Mesenchymal stem cell (in vitro differentiated cells and primary cell): ENCODE results near the gene ARHGAP42.

Experiments
- DNase-seq: peaks from one replicate; pipeline ENCODE4 v3.0.0-alpha.2; 2013
- H2AFZ ChIP-seq: one replicate; pipeline ENCODE4 v1.6.1; 2013; ENCODE audit warnings: low read depth, mild to moderate bottlenecking, control low read depth, inconsistent platforms, low read length, moderate library complexity
- H2AK5ac ChIP-seq: 2 replicates; pipeline ENCODE4 v1.6.1; 2013; ENCODE audit warnings: low read length, moderate library complexity, mild to moderate bottlenecking, inconsistent platforms; ENCODE audit not compliant: severe bottlenecking
- H2BK120ac ChIP-seq: one replicate; pipeline ENCODE4 v1.6.1; 2013; ENCODE audit warnings: low read depth, mild to moderate bottlenecking, inconsistent platforms, low read length, moderate library complexity
- H2BK12ac ChIP-seq, 2 experiments: one replicate each; pipeline ENCODE4 v1.6.1; 2013; ENCODE audit warnings: inconsistent platforms in 2 of 2, low read length in 2 of 2, mild to moderate bottlenecking in 2 of 2, moderate library complexity in 2 of 2, control low read depth in 1 of 2
- H2BK15ac ChIP-seq: one replicate; pipeline ENCODE4 v1.6.1; 2013; ENCODE audit warnings: mild to moderate bottlenecking, low read depth, inconsistent platforms; ENCODE audit not compliant: poor library complexity, severe bottlenecking
- H2BK5ac ChIP-seq: 2 replicates; pipeline ENCODE4 v1.6.1; 2013; ENCODE audit warnings: low read depth, mild to moderate bottlenecking, low read length, control low read depth, inconsistent platforms; ENCODE audit not compliant: poor library complexity, severe bottlenecking
- H3K14ac ChIP-seq, 2 experiments: one replicate each; pipeline ENCODE4 v1.6.1; 2013; ENCODE audit warnings: inconsistent platforms in 2 of 2, low read length in 2 of 2, control low read depth in 1 of 2, mild to moderate bottlenecking in 1 of 2, moderate library complexity in 1 of 2
- H3K18ac ChIP-seq, 2 experiments: one replicate each; pipeline ENCODE4 v1.6.1; 2013; ENCODE audit warnings: inconsistent platforms in 2 of 2, low read length in 2 of 2, control low read depth in 1 of 2, low read depth in 1 of 2, mild to moderate bottlenecking in 1 of 2
- H3K23ac ChIP-seq, 2 experiments: one replicate each; pipeline ENCODE4 v1.6.1; 2013; ENCODE audit warnings: inconsistent platforms in 2 of 2, low read length in 2 of 2, mild to moderate bottlenecking in 2 of 2, moderate library complexity in 2 of 2, control low read depth in 1 of 2
- H3K27ac ChIP-seq: 2 replicates; pipeline ENCODE4 v1.5.1; 2013; ENCODE audit warnings: mild to moderate bottlenecking, moderate library complexity, low read length, control low read depth, inconsistent platforms; ENCODE audit not compliant: poor library complexity, severe bottlenecking
- H3K27me3 ChIP-seq, 2 experiments: 2 replicates each; pipeline versions ENCODE4 v1.6.1 to v1.7.0; 2013; ENCODE audit warnings: low read length in 2 of 2, mild to moderate bottlenecking in 2 of 2, moderate library complexity in 2 of 2, control low read depth in 1 of 2, inconsistent platforms in 1 of 2; ENCODE audit not compliant: control insufficient read depth in 1 of 2, insufficient read depth in 1 of 2
- H3K36me3 ChIP-seq, 2 experiments: 2 replicates each; pipeline versions ENCODE4 v1.6.1 to v1.7.0; 2013; ENCODE audit warnings: low read length in 2 of 2, control low read depth in 1 of 2, inconsistent platforms in 1 of 2, low read depth in 1 of 2, mild to moderate bottlenecking in 1 of 2; ENCODE audit not compliant: insufficient read depth in 2 of 2, control insufficient read depth in 1 of 2
- H3K4ac ChIP-seq, 2 experiments: one replicate each; pipeline ENCODE4 v1.6.1; 2013; ENCODE audit warnings: inconsistent platforms in 2 of 2, low read length in 2 of 2, mild to moderate bottlenecking in 2 of 2, moderate library complexity in 2 of 2, control low read depth in 1 of 2, low read depth in 1 of 2
- H3K4me1 ChIP-seq: 2 replicates; pipeline ENCODE4 v1.6.1; 2013; ENCODE audit warnings: low read depth, low read length, control low read depth; ENCODE audit not compliant: control insufficient read depth, insufficient read depth
- H3K4me2 ChIP-seq: 2 replicates; pipeline ENCODE4 v1.6.1; 2013; ENCODE audit warnings: low read length, mild to moderate bottlenecking, inconsistent platforms; ENCODE audit not compliant: poor library complexity, severe bottlenecking
- H3K4me3 ChIP-seq, 2 experiments: 2 replicates each; pipeline versions ENCODE4 v1.5.1 to v1.7.0; 2013; ENCODE audit warnings: low read length in 2 of 2, mild to moderate bottlenecking in 2 of 2, control low read depth in 1 of 2, low read depth in 1 of 2; ENCODE audit not compliant: insufficient read depth in 1 of 2
- H3K79me1 ChIP-seq: replicated peaks from 2 replicates; pipeline ENCODE4 v1.6.1; 2013; ENCODE audit warnings: mild to moderate bottlenecking, control low read depth, low read length, inconsistent platforms; ENCODE audit not compliant: poor library complexity, severe bottlenecking
- H3K9ac ChIP-seq: 2 replicates; pipeline ENCODE4 v1.7.0; 2013; ENCODE audit warnings: mild to moderate bottlenecking, low read length, moderate library complexity
- H3K9me3 ChIP-seq: 2 replicates; pipeline ENCODE4 v1.7.0; 2013; ENCODE audit warnings: mild to moderate bottlenecking, low read length; ENCODE audit not compliant: control insufficient read depth
- H4K8ac ChIP-seq: one replicate; pipeline ENCODE4 v1.6.1; 2013; ENCODE audit warnings: inconsistent platforms, mild to moderate bottlenecking, low read length, moderate library complexity
- H4K91ac ChIP-seq: one replicate; pipeline ENCODE4 v1.6.1; 2013; ENCODE audit warnings: mild to moderate bottlenecking, low read length, inconsistent platforms
- WGBS: methylation state at CpG from one replicate; pipeline ENCODE4 v1.1.7; 2013; ENCODE audit warnings: mixed read lengths; 5-methylcytosine and 5-hydroxymethylcytosine counted together

ARHGAP42 gene

DNA sequence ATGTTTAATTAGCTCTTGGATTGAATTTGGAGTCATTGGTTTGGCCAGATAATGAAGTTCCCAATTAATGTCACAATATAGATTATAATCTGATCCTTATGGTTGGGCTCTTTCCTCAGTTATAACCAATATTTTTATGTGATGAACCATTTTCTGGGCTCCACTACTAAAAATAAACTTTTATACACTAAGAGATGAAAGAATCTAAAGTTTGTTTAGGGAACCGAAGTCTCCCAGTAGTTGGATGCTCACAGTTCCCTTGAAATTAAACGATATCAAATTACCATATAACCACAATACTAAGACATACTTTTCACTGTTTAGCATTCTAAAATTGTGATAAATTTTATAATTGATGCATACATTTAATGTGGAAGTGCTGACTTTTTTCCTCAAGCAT lies 47.0 kb upstream of the ARHGAP42 start:
- no peaks in the 10 kb centered on the region for H3K9me3 ChIP-seq
- no peak for DNase-seq
- H2BK12ac ChIP-seq = no peak overlapping the region
- H3K4ac ChIP-seq = no peak overlapping the region
- no peak overlapping the region for H3K4me2 ChIP-seq
- WGBS = 100% methylated on average over 1 of the region's 2 CpGs
- no peak overlapping the region for H2BK15ac ChIP-seq
- no peak overlapping the region for H3K18ac ChIP-seq
- no peak overlapping the region for H3K4me3 ChIP-seq
- H2BK5ac ChIP-seq = no peak overlapping the region
- no peak overlapping the region for H2AFZ ChIP-seq
- H3K79me1 ChIP-seq = no peaks in the 10 kb centered on the region
- no peak overlapping the region for H4K8ac ChIP-seq
- no peaks in the 10 kb centered on the region for H3K36me3 ChIP-seq
- no peak overlapping the region for H4K91ac ChIP-seq
- H3K23ac ChIP-seq = no peak overlapping the region
- H3K4me1 ChIP-seq = peaks cover 2% of the 10 kb centered on the region
- no peaks in the 10 kb centered on the region for H3K27me3 ChIP-seq
- H2AK5ac ChIP-seq = no peak overlapping the region
- H3K9ac ChIP-seq = no peak overlapping the region
- H3K27ac ChIP-seq = no peak overlapping the region
- H2BK120ac ChIP-seq = no peak overlapping the region
- no peak overlapping the region for H3K14ac ChIP-seq

DNA sequence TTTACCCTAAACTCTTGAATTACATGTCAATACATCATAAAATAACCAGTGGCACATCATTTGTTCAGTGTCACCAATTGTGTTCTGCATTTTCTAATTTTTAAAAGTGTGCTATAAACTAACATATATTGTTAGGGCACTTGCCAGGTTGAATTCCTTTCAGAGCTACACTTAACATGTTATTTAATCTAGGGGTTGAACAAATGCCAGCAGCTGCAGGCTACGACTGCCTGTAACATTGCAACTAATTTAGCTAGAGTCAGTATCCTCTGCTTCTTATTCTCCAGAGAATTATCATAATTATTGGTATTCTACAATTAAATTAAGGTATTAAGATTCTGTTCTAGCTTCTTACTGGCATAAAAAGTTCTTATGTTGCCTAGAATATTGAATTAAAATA lies 46.4 kb upstream of the ARHGAP42 start:
- H3K4me3 ChIP-seq = no peak overlapping the region
- DNase-seq = no peak
- no peak overlapping the region for H3K27ac ChIP-seq
- no peak overlapping the region for H3K4me2 ChIP-seq
- H3K9me3 ChIP-seq = no peaks in the 10 kb centered on the region
- H2AFZ ChIP-seq = no peak overlapping the region
- no peak overlapping the region for H2BK5ac ChIP-seq
- no peak overlapping the region for H2AK5ac ChIP-seq
- no peak overlapping the region for H3K18ac ChIP-seq
- H2BK12ac ChIP-seq = no peak overlapping the region
- H3K4ac ChIP-seq = no peak overlapping the region
- H4K8ac ChIP-seq = no peak overlapping the region
- no peak overlapping the region for H3K9ac ChIP-seq
- no peaks in the 10 kb centered on the region for H3K79me1 ChIP-seq
- no peak overlapping the region for H3K23ac ChIP-seq
- no peak overlapping the region for H4K91ac ChIP-seq
- peaks cover 2% of the 10 kb centered on the region for H3K4me1 ChIP-seq
- no peak overlapping the region for H2BK120ac ChIP-seq
- no peak overlapping the region for H3K14ac ChIP-seq
- no peak overlapping the region for H2BK15ac ChIP-seq
- H3K36me3 ChIP-seq = no peaks in the 10 kb centered on the region
- WGBS = no CpG with 5 or more reads among the region's 1 CpG
- no peaks in the 10 kb centered on the region for H3K27me3 ChIP-seq

GRCh38 chr11:100641456-100641855 lies 45.6 kb upstream of the ARHGAP42 start:
- WGBS = 100% methylated on average over 2 of the region's 5 CpGs
- Histone ChIP-seq H4K91ac (no peak overlapping the region), H3K9ac (no peak overlapping the region), H2BK5ac (no peak overlapping the region), H3K4me3 (no peak overlapping the region), H3K4me2 (no peak overlapping the region), H4K8ac (no peak overlapping the region), H3K27ac (no peak overlapping the region), H2AK5ac (no peak overlapping the region), H3K79me1 (no peaks in the 10 kb centered on the region), H3K36me3 (no peaks in the 10 kb centered on the region), H2BK120ac (no peak overlapping the region), H3K14ac (no peak overlapping the region), H2BK12ac (no peak overlapping the region), H3K4ac (no peak overlapping the region), H3K23ac (no peak overlapping the region), H3K27me3 (no peaks in the 10 kb centered on the region), H2BK15ac (no peak overlapping the region), H3K4me1 (peaks cover 2% of the 10 kb centered on the region), H3K9me3 (no peaks in the 10 kb centered on the region), H3K18ac (no peak overlapping the region), H2AFZ (no peak overlapping the region)
- no peak for DNase-seq

DNA sequence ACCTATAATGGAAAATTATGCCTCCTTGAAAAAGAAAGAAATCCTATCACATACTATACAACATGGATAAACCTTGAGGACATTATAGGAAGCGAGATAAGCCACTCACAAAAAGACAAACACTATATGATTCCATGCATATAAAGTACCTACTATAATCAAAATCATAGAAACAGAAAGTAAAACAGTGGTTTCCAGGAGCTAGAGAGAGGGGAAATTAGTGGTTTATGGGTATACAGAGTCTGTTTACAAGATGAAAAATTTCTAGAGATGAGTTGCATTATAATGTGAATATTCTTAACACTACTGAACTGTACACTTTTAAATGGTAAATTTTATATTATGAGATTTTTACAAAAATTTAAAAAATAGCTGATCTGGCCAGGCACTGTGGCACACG lies 40.5 kb upstream of the ARHGAP42 start:
- Histone ChIP-seq H3K4me1 (no peaks in the 10 kb centered on the region), H3K9ac (no peak overlapping the region), H3K4me2 (no peak overlapping the region), H3K27ac (no peak overlapping the region), H3K9me3 (peaks cover 3% of the 10 kb centered on the region), H2BK5ac (no peak overlapping the region), H2AFZ (no peak overlapping the region), H3K79me1 (no peaks in the 10 kb centered on the region), H3K14ac (no peak overlapping the region), H2BK15ac (no peak overlapping the region), H3K27me3 (no peaks in the 10 kb centered on the region), H3K36me3 (no peaks in the 10 kb centered on the region), H3K23ac (no peak overlapping the region), H4K91ac (no peak overlapping the region), H2BK120ac (no peak overlapping the region), H3K4me3 (no peak overlapping the region), H2AK5ac (no peak overlapping the region), H3K18ac (no peak overlapping the region), H4K8ac (no peak overlapping the region), H3K4ac (no peak overlapping the region), H2BK12ac (no peak overlapping the region)
- no peak for DNase-seq
- 100% methylated on average over 1 of the region's 2 CpGs for WGBS
